ENCODE results near the gene BMPR2. TPM values are rescaled to one million over a fixed set of nuclear protein-coding genes. Genes with fewer than 3 reads are reported as not detected.
"Not testable (repeated sequence)": the region's sequence is repeated elsewhere in the genome, so short reads cannot be mapped to it uniquely, and the experiment has no call there.

Gene BMPR2
- total RNA-seq, 1 donor from 2014 or later = 86.4 TPM

DNA sequence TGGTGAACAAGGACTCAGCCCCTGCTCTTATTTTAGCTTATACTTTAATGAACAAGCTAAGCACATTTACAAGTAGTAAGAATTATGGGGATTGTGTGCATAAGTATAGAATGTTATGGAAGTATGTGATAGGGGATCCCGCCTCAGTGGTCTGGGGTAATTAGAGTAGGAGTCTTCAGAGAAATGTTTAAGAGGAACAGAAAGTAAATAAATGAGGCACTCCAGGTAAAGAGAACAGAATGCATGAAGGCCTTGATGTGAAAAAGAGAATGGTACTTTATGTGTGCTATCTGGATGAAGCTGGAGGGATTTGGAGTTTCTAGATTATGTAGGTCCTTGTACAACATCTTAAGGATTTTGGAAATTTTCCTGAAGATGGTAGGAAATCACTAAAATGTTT is 76.6 kb downstream of the BMPR2 start:
- DNase-seq = no peak

DNA sequence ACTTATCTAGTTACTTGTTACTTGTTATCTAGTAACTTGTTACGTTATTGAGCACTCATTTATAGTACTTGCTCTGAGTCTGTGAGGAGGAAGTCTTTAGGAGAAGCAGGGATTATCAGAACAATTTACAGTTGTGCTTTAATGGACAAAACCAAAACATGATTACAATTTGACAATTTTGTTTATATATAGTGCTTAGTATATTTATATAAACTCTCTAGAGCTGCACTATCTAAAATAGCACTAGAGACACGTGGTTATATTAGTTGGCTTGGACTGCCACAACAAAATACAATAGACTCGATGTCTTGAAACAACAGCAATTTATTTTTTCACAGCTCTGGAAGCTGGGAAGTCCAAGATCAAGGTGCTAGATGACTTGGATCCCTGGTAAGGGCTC is 78.4 kb downstream of the BMPR2 start:
- no peak for DNase-seq

DNA sequence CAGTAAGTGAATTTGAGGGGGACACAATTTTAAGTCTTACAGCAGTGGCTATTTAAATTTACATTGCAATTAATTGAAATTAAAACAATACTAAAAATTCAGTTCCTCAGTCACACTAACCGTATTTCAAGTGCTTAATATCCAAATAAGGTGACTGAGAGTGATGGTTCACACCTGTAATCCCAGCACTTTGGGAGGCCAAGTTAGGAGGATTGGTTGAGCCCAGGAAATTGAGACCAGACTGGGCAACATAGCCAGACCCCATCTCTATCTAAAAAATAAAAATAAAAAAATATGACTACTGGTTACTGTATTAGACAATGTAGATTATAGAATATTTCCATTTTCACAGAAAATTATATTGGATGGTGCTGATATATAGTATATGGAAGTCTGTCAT is 79.0 kb downstream of the BMPR2 start:
- DNase-seq = no peak

DNA sequence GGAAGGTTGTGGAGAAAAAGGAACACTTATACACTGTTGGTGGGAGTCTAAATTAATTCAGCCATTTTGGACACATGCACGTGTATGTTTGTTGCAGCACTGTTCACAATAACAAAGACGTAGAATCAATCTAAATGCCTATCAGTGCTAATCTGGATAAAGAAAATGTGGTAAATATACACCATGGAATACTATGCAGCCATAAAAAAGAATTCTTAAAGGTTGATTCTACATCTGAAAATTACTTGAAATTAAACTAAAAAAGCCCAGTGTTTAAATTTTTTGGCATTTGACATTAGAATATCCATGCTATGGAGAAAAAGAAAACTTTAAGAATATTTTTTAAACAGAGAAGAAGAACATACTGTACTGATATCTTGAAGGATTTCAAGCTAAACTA is 84.0 kb downstream of the BMPR2 start:
- no peak for DNase-seq

DNA sequence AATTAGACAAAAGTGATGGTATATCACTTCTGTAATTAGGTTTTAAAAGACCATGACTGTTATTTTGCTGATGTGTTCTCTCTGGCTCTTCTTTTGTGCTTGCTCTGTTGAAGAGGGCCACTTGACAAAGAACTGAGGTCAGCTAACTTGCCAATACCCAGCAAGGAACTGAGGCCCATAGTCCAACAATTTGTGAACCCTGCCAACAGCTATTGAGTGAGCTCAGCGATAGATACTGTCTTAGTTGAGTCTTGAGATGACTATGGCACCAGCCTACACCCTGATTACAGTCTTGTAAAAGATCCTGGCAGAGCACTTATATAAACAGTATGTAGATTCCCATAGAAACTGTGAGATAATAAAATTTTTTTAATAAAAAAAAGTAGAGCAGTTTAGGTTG is 103.0 kb downstream of the BMPR2 start:
- DNase-seq = no peak

DNA sequence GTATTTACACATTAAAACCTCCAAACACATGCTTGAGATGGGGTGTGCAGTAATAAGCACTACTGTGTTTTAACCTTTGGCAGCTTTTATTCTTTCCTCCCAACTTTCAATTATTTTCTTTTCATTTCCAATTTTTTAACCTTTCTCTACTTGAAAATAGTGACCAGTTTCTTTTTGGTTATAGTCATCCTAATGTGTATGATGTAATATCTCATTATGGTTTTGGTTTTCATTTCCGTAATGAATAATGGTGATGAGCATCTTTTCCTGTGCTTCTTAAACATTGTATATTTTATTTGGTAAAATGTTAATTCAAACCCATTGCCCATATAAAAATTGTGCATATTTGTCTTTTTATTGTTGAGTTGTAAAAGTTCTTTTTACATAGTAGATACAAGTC is 103.5 kb downstream of the BMPR2 start:
- DNase-seq = no peak

DNA sequence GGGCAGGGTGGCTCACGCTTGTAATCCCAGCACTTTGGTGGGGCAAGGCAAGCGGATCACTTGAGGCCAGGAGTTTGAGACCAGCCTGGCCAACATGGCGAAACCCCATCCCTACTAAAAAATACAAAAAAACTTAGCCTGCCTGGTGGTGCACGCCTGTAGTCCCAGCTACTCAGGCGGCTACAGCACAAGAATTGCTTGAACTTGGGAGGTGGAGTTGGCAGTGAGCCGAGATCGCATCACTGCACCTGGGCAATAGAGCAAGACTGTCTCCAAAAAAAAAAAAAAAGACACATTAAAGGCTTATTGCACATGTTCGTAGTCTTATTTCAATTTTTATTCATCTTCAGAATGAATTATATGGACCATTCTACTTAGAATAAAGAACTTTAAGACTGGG is 110.2 kb downstream of the BMPR2 start:
- no peak for DNase-seq

DNA sequence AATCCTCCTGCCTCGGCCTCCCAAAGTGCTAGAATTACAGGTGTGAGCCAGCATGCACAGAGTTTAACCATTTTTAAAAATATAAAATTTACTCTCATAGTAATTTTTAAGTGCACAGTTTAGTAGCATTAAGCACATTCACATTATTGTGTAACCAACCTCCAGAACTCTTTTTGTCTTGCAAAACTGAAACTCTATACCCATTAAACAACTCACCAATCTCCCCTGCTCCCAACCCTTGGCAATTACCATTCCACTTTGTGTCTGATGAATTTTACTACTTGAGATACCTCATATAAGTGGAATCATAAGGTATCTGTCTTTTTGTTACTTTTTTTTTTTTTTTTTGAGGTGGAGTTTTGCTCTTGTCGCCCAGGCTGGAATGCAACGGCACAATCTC is 112.5 kb downstream of the BMPR2 start:
- DNase-seq = no peak

DNA sequence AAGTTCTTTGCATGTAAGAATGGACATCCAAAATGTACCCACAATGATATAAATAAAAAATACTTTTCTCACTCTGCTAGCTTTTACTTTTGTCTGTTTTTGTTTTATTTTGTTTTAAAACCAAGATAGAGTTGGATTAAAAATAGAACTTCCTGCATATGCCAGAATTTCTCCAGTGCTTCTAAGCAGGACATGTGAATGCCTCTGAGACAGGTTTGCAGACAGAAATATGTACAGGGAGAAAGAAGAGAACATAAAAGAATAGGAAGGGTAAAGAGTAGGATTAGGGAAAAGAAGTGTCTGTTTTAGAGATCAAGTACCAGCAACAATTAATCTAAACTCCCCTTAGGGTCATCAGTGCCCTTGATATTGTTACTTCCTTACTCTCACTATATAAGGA is 114.4 kb downstream of the BMPR2 start:
- DNase-seq = no peak

DNA sequence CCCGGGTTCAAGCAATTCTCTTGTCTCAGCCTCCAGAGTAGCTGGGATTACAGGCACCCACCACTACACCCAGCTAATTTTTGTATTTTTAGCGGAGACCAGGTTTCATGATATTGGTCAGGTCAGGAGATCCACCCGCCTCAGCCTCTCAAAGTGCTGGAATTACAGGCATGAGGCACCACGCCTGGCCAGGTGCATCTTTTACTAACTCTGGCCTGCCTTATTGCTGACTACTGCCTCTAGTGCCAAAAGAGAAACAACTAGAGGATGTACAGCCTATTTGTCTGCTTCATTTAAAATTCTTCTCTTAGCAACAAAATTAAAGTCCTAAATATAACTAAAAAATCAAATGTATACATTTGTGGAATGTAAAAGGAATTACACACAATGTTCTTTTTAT is 115.4 kb downstream of the BMPR2 start:
- DNase-seq = no peak

DNA sequence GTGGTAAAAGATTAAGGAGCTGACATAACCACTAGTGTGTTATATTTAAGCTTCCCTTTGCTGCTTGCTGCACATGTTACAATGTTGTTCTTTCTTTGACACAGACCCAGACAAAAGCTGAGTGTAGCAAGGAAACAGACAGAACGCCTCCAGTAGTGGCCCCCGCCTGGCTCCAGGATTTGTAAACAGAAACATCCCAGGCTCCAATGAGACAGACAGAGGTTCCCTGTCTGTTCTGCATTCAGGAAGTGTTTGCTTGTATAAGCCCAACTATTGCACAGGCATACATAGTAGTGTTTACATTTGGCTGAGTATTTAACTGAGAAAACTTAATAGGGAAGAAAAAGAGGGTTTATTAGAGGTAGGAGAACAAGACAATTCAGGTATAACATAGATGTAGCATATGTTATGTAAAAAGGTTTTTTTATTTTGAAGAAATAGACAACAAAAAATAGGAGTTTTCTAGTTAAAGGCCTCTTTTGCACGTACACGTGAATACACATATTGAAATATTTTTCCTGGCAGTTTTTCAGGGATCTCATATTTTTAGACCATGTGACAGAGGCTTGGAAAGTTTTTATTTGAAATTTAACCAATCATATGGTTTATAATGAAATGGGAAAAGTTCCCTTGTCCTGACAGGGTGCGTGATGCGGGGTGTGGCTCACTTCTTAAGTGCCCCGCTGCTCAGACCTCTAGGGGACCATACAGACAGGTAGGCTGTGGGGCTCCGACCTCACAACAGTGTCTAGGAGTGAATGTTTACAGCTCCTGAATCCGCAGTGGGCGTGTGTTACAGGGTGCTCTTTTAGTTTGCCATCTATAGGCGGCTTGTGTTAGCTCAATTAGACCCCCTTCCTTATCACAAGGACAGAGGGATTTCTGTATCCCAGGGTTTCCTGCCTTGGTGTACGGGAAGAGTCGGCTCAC is 118.4 kb downstream of the BMPR2 start:
- DNase-seq = peak; percentile 35

DNA sequence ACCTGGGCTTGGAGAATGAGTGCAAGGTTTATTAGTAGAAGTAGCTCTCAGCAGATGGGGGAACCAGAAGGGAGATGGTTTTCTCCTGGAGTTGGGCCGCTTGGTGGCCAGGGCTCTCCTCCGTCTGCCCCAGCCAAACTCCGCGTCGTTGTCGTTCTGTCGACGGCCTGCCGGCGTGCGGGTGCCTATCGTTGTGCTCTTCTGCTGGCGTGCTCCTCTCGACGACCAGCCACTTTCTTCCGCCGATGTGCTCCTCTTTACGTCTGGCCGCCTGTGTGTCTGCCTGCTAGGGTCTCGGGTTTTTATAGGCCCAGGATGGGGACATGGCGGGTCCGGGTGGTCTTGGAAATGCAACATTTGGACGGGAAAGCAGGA is 119.1 kb downstream of the BMPR2 start:
- DNase-seq = no peak

DNA sequence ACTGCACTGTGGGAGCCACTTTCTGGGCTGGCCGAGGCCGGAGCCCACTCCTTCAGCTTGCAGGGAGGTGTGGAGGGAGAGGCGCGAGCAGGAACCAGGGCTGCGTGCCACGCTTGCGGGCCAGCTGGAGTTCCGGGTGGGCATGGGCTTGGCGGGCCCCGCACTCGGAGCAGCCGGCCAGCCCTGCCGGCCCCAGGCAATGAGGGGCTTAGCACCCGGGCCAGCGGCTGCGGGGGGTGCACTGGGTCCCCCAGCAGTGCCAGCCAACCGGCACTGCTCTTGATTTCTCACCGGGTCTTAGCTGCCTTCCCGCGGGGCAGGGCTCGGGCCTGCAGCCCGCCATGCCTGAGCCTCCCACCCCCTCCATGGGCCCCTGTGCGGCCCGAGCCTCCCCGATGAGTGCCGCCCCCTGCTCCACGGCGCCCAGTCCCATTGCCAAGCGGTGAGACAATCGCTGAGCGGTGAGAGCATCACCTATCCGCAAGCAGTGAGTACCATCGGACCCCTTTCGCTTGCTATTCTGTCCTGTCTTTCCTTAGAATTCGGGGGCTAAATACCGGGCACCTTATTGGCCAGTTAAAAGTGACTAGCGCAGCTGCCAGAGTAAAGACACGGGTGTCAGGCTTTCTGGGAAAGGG is 120.8 kb downstream of the BMPR2 start:
- not testable (repeated sequence) for DNase-seq

DNA sequence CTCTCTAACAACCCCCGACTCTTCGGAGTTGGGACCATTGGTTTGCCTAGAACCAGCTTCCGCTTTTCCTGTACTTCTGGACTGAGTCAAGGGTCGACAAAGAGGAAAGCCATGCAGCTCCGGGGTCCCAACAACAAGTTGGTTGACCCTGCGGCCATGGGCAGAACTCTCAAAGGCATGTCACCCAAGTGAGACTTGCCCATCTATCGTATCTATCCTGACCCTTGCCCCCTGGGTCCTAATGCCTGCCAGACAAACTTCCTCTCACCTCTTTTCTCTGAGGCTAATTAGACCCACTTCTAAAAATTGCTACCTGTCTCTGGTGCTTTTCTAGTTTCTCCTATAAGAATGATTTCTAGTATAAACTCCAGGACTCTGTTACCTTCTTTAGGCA is 121.3 kb downstream of the BMPR2 start:
- not testable (repeated sequence) for DNase-seq

DNA sequence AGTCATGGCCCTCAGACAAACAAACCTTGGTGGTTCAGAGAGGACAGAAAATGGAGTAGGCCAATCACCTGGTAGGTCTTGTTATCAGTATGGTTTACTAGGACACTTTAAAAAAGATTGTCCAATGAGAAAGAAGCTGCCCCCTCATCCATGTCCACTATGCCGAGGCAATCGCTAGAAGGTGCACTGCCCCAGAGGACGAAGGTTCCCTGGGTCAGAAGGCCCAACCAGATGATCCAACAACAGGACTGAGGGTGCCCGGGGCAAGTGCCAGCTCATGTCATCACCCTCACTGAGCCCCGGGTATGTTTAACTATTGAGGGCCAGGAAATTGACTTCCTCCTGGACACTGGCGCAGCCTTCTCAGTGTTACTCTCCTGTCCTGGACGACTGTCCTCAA is 123.7 kb downstream of the BMPR2 start:
- DNase-seq = not testable (repeated sequence)

DNA sequence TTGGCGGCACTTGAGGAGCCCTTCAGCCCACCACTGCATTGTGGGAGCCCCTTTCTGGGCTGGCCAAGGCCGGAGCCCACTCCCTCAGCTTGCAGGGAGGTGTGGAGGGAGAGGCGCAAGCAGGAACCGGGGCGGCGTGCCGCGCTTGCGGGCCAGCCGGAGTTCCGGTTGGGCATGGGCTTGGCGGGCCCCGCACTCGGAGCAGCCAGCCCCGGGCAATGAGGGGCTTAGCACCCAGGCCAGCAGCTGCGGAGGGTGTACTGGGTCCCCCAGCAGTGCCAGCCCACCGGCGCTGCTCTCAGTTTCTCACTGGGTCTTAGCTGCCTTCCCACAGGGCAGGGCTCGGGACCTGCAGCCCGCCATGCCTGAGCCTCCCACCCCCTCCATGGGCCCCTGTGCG is 127.1 kb downstream of the BMPR2 start:
- not testable (repeated sequence) for DNase-seq

DNA sequence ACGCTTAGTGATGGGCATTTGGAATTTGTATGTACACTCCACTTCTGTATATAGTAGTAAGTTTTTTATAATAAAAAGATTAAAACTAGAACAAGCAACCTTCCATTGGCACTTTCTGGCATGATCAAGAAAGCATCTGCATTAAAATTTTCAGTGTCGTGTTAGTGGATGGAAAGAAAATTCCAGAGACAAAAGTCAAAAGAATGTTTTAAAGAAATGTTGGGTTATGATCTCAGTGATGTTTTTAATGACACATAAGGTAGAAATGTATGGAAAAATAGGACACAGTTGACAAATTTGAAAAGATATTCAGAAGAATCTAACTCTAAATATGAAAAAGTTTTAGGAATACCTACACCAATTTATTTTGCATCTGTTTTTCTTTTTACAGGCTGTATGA is 132.6 kb downstream of the BMPR2 start:
- no peak for DNase-seq

DNA sequence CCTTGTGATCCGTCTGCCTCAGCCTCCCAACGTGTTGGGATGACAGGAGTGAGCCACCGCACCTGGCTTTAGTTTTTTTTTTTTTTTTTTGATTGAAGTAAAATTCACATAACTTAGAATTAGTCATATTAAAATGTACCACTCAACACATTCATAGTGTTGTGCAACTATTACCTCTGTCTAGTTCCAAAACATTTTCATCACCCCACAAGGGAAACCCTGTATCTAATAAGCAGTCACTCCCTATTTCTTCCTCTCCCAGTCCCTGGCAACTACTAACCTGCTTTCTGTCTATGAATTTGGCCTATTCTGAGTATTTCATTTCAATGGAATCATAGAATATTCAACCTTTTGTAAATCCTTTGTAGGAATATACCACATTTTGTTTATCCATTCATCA is 134.8 kb downstream of the BMPR2 start:
- DNase-seq = no peak

DNA sequence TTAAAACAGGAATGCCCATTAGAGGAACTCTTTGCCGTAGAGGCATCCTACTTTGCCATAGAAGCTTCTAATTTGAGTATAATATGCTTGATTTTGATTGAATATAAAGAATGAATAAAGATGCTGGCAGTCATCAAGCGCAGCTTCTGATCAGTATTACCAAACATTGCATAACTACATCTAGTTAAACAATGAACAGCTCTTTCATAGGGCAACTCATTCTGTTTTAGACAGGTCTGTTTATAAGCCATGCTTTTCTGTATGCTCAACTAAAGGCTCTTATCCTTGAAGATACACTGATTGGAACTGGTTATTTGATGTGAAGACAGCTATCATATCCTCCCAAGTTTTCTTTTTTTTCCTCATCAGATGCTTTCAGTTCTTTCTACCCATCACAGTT is 136.0 kb downstream of the BMPR2 start:
- no peak for DNase-seq

DNA sequence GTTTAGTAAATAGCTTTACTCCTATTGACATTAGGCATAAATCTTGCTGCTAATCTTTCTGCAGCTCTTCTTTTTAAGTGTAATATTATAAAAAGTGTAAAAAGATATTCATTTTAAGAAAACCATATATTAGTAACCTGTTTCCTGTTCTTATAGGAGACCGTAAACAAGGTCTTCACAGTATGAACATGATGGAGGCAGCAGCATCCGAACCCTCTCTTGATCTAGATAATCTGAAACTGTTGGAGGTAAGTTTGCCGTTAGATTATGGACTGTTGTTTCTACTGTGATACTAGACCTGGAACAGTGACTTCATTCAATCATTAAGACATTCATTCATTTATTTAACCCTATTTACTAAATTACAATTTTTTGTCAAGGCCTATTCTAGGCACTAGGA is 138.6 kb downstream of the BMPR2 start:
- DNase-seq = no peak

DNA sequence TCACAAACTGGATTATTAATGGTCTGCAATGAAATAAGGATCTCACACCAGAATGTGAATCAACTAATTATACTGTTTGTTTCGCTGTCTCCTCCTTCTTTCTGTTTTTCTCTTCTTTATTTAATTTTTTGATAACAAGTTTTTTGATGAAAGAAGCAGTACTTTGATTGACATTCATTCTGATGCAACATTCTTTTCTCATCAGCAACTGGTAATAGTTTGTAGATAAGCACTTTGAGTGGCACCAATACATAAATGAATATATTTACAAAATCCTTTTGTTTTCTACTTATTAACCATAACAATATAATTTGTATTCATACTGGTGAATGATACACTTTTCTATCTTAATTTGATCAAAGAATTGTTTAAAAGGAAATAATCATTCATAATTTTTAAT is 143.3 kb downstream of the BMPR2 start:
- no peak for DNase-seq

DNA sequence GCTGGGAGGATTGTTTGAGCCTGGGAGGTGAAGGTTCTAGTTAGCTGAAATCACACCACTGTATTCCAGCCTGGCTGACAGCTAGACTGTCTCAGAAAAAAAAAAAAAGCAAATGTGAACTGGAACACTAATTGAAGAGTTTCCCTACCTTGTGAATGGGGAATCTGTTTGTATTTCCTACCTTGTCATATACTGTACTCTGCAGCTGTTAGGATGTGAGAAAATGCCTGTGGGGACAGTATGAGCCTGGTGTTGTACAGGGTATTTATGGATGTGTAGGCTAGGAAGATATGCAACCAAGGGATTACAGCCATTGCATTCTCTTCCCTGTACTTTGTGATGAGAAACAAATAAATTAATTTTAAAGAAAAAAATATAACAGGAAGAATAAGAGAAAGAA is 145.3 kb downstream of the BMPR2 start:
- no peak for DNase-seq

DNA sequence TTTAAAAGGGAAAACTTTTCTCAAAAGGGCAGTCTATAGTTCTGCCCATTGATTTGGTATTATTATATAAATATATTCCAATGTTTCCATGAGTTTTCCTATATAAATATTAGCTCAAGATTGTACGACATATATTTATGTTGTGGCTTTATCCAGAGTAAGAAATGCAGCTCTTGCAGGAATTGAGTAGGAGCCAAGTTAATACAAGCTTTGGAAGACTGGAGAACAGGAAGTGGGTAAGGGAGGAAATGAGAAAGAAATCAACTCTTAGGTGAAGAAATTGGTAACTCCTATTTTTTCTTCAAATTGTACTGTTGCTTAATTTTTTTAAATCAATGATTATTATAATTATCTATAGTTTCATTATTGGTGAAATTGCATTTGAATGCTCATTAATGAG is 153.3 kb downstream of the BMPR2 start:
- no peak for DNase-seq

DNA sequence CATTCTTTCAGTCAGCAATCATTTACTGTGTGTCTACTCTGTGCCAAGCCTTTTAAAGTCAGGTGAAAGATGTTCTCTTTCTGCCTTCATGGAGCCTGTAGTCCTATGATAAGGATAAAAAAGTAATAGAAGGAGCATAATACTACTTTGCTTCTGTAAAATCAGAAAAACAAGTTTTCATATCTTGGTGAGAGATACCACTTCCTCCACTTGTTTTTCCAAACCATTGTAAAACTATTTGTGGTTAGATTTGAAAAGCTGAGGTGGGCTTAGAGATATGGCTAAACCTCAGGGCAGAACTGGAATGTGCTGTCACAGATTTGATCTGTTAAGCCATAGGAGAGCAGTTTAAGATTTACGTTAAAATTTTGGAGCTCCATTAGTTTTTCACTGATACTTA is 153.9 kb downstream of the BMPR2 start:
- DNase-seq = no peak

All from occipital lobe (tissue), 2 donors.